ENCODE data around the gene MED8. TPM values are rescaled to one million over a fixed set of nuclear protein-coding genes. Genes with fewer than 3 reads are reported as not detected.

MED8 gene
- total RNA-seq, 1 experiment from 2014 or later: 36.0 TPM

DNA sequence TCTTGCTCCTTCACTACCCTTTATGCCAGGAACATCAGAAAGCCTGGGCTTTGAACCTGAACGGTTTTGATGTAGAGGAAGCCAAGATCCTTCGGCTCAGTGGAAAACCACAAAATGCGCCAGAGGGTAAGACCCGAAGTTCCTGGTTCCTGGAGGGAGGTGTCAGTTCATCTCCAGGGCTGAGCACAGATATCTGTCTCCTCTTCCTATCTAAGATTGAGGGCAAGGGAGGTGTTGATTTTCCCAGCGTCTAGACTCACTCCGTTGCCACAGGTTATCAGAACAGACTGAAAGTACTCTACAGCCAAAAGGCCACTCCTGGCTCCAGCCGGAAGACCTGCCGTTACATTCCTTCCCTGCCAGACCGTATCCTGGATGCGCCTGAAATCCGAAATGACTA lies 29.9 kb downstream of the MED8 start:
- TF ChIP-seq FOSL1 (IDR thresholded peaks at IDR 0.05; ENCODE audit: low read depth): no peak
- TF ChIP-seq POLR2AphosphoS5 (IDR thresholded peaks at IDR 0.05; ENCODE audit: low read depth, low read length): no peak
- TF ChIP-seq, protein P1, sequence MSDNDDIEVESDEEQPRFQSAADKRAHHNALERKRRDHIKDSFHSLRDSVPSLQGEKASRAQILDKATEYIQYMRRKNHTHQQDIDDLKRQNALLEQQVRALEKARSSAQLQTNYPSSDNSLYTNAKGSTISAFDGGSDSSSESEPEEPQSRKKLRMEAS (IDR thresholded peaks at IDR 0.05): no peak
- TF ChIP-seq TCF7L2 (IDR thresholded peaks at IDR 0.05; ENCODE audit: borderline replicate concordance, extremely low read depth, insufficient read depth, insufficient read length): no peak
- TF ChIP-seq SP1 (IDR thresholded peaks at IDR 0.05; ENCODE audit: low read depth): no peak
- TF ChIP-seq YY1 (IDR thresholded peaks at IDR 0.05; ENCODE audit: extremely low read depth, insufficient replicate concordance, low read depth, low read length): no peak
- H3K79me2 ChIP-seq (ENCODE audit: insufficient read depth, low read length): peaks cover 37% of the 10 kb centered on the region
- POLR2A ChIA-PET: interaction anchor here (1.2 to 2.0 kb wide), 2 partner anchors 9 to 74 kb away, joined by 3 to 10 read pairs; partner anchors contain the start of gene C1orf210

More for the DNA sequence above, 29.9 kb downstream of the MED8 start:
- Histone ChIP-seq H3K9ac (ENCODE audit: low read length) (peak overlapping the region; percentile 94), H3K4me2 (ENCODE audit: low read length) (peak overlapping the region; percentile 83), H2AFZ (ENCODE audit: low read depth, low read length, poor library complexity, severe bottlenecking) (no peak overlapping the region), H3K9me2 (ENCODE audit: insufficient read depth) (no peaks in the 10 kb centered on the region), H3K9me3 (ENCODE audit: control insufficient read depth in 1 of 2, insufficient read depth in 1 of 2, low read depth in 1 of 2, low read length in 2 of 2) (no peaks in the 10 kb centered on the region), H3K4me1 (ENCODE audit: control insufficient read depth in 1 of 2, insufficient read depth in 2 of 2, low read length in 2 of 2) (peaks cover 13 to 59% of the 10 kb centered on the region in 2 experiments), H3K27ac (ENCODE audit: low read depth, low read length) (peak overlapping the region; percentile 76), H4K20me1 (ENCODE audit: insufficient read depth) (peaks cover 3% of the 10 kb centered on the region; the same call in 1 of the 2 replicates), H3K36me3 (ENCODE audit: control insufficient read depth in 1 of 2, insufficient read depth in 2 of 2, low read length in 2 of 2) (peaks cover 23 to 48% of the 10 kb centered on the region in 2 experiments), H3K27me3 (ENCODE audit: insufficient read depth, low read length) (no peaks in the 10 kb centered on the region), H3K4me3 (replicated peaks in 1 of 2; ENCODE audit: low read depth in 1 of 2, low read length in 2 of 2) (peak overlapping the region; percentile 76 to 91)
- DNase-seq (ENCODE audit: low read depth, low spot score) (no peak), ATAC-seq (no peak)
- no TSS peak for BruUV-seq (replicated peaks)
- ChIA-PET CTCF (interaction anchor here (2.6 kb wide), 1 partner anchor 133 kb away, joined by 12 read pairs; no protein-coding TSS in a partner anchor), RAD21 (ENCODE audit: low non-redundant PET in 1 of 2, low total read pairs in 2 of 2, uncharacterized antibody in 2 of 2, unreplicated experiment in 2 of 2) (no interaction called here)
- intact Hi-C loops (cut with micrococcal nuclease): no loop called here

All from HCT116 (cell line).